PC-9 (cell line): ENCODE data around the gene HCRT. TPM values are rescaled to one million over a fixed set of nuclear protein-coding genes. Genes with fewer than 3 reads are reported as not detected.
"Not testable (repeated sequence)": the region's sequence is repeated elsewhere in the genome, so short reads cannot be mapped to it uniquely, and the experiment has no call there.

Experiments
- BruUV-seq: library from RNA; stranded (reverse); fragments of 400-500 nt; replicated peaks from 2 replicates; lab custom pipeline; 2021; lab: Mats Ljungman, UMichigan
- CTCF ChIA-PET: fragments of 300-600 bp; sonication (Branson Sonifier 250); formaldehyde crosslinking; loops from one replicate; lab custom pipeline; 2022; ENCODE audit warnings: antibody characterized with exemption; lab: Charles Lee
- POLR2A ChIA-PET: fragments of 300-600 bp; sonication (Branson Sonifier 250); formaldehyde crosslinking; loops from one replicate; lab custom pipeline; 2022; ENCODE audit warnings: antibody characterized with exemption; ENCODE audit not compliant: unreplicated experiment; lab: Charles Lee
- DNase-seq, 2 experiments: peaks; one replicate each; pipeline versions ENCODE4 v3.0.0 to v3.0.0-alpha.2; 2015 to 2022; ENCODE audit warnings: mixed read lengths in 1 of 2
- H2AFZ ChIP-seq: fragments of 200-600 bp; sonication (generic); 2 replicates; pipeline ENCODE4 v1.8.1; 2017; ENCODE audit warnings: antibody characterized with exemption
- H3F3A ChIP-seq: fragments of 200-600 bp; sonication (generic); 2 replicates; pipeline ENCODE4 v1.8.1; 2017; ENCODE audit warnings: antibody characterized with exemption, mild to moderate bottlenecking, low read depth; ENCODE audit not compliant: insufficient read depth
- H3K27ac ChIP-seq: fragments of 200-600 bp; sonication (generic); 2 replicates; pipeline ENCODE4 v1.6.1; 2016; ENCODE audit warnings: mixed run types
- H3K27me3 ChIP-seq: fragments of 200-600 bp; sonication (generic); 2 replicates; pipeline ENCODE4 v1.6.1; 2016; ENCODE audit warnings: low read depth, mixed run types; ENCODE audit not compliant: insufficient read depth
- H3K36me3 ChIP-seq: fragments of 200-600 bp; sonication (generic); 2 replicates; pipeline ENCODE4 v1.6.1; 2016; ENCODE audit warnings: low read depth, mixed run types
- H3K4me1 ChIP-seq: fragments of 200-600 bp; sonication (generic); replicated peaks from 2 replicates; pipeline ENCODE4 v1.6.1; 2016; ENCODE audit warnings: mixed run types; ENCODE audit not compliant: insufficient read depth
- H3K4me2 ChIP-seq: fragments of 200-600 bp; sonication (generic); 2 replicates; pipeline ENCODE4 v1.6.1; 2017; ENCODE audit warnings: mixed run types
- H3K4me3 ChIP-seq: fragments of 200-600 bp; sonication (generic); 2 replicates; pipeline ENCODE4 v1.6.1; 2016; ENCODE audit warnings: mixed run types
- H3K79me2 ChIP-seq: fragments of 200-600 bp; sonication (generic); 2 replicates; pipeline ENCODE4 v1.6.1; 2017; ENCODE audit warnings: low read depth, mixed run types
- H3K9me2 ChIP-seq: fragments of 200-600 bp; sonication (generic); 2 replicates; pipeline ENCODE4 v1.8.1; 2017; ENCODE audit warnings: mild to moderate bottlenecking; ENCODE audit not compliant: insufficient read depth
- H3K9me3 ChIP-seq: fragments of 200-600 bp; sonication (generic); 2 replicates; pipeline ENCODE4 v1.8.1; 2016; ENCODE audit warnings: low read depth; ENCODE audit not compliant: insufficient read depth
- H4K20me1 ChIP-seq: fragments of 200-600 bp; sonication (generic); 2 replicates; pipeline ENCODE4 v1.8.1; 2017; ENCODE audit not compliant: insufficient read depth
- CTCF ChIP-seq: fragments of 200-600 bp; sonication (generic); conservative IDR thresholded peaks from 2 replicates; pipeline ENCODE4 v1.6.1; 2017; ENCODE audit warnings: mixed run types, antibody characterized with exemption, mild to moderate bottlenecking, moderate library complexity
- EZH2 ChIP-seq: fragments of 200-600 bp; sonication (generic); IDR thresholded peaks from 2 replicates; pipeline ENCODE4 v1.8.0; 2017; ENCODE audit warnings: antibody characterized with exemption, low read depth
- intact Hi-C: fragments of 100-400 bp; cut with micrococcal nuclease; formaldehyde crosslinking; loops from one replicate; pipeline ENCODE4 v1.10.0; 2022; ENCODE audit not compliant: unreplicated experiment
- total RNA-seq: library from RNA; stranded (reverse); gene quantifications from 2 replicates; pipeline ENCODE4 v1.2.3, GENCODE V29; 2021

HCRT gene
- total RNA-seq, 1 experiment from 2014 or later, result not detected

DNA sequence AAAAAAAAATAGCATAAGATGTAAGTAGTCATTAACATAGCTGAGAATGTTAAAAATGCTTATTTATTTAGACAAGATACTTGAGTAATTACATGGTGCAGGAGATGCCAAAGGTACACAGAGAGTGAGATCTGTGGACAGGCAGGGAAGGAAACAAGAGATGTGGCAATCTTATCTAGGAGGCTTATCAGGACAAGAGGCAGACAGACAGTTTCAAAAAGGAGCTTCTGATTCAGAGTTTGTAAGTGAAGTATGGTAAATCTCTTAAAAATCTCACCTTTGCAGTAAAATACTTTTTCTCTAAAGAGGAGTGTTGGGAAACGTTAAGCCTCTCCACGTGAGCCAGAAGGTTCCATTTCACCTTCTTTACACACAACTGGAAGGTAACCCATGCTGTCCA lies 28.9 kb upstream of the HCRT start:
- Histone ChIP-seq H3K27me3 (no peaks in the 10 kb centered on the region), H3K9me2 (no peaks in the 10 kb centered on the region), H3K79me2 (no peaks in the 10 kb centered on the region), H3K4me3 (no peak overlapping the region), H3K4me1 (no peaks in the 10 kb centered on the region), H3F3A (peaks cover 4% of the 10 kb centered on the region; the same call in 1 of the 2 replicates), H2AFZ (no peak overlapping the region), H3K4me2 (no peak overlapping the region), H3K27ac (no peak overlapping the region), H4K20me1 (no peaks in the 10 kb centered on the region), H3K9me3 (no peaks in the 10 kb centered on the region), H3K36me3 (no peaks in the 10 kb centered on the region)
- TF ChIP-seq CTCF, result no peak
- TF ChIP-seq EZH2, result no peak
- POLR2A ChIA-PET, result interaction anchor here (0.6 kb wide), 1 partner anchor 188 kb away, joined by 4 read pairs; no protein-coding TSS in a partner anchor
- no peak for DNase-seq
- no TSS peak for BruUV-seq
- intact Hi-C loops, result no loop called here
- CTCF ChIA-PET, result no interaction called here

GRCh38 chr17:42212382-42212781 lies 27.1 kb upstream of the HCRT start:
- no peak overlapping the region for H2AFZ ChIP-seq
- H3K4me2 ChIP-seq, result no peak overlapping the region
- DNase-seq, result no peak
- no peaks in the 10 kb centered on the region for H4K20me1 ChIP-seq
- ChIA-PET POLR2A (interaction anchor here (0.7 kb wide), 1 partner anchor 211 kb away, joined by 3 read pairs; the partner anchor contains the start of gene CAVIN1), CTCF (no interaction called here)
- intact Hi-C loops, result no loop called here
- H3K9me3 ChIP-seq, result no peaks in the 10 kb centered on the region
- H3K27me3 ChIP-seq, result no peaks in the 10 kb centered on the region
- H3F3A ChIP-seq, result peaks cover 4% of the 10 kb centered on the region; the same call in 1 of the 2 replicates
- TF ChIP-seq EZH2 (no peak), CTCF (no peak)
- BruUV-seq, result no TSS peak
- no peak overlapping the region for H3K4me3 ChIP-seq
- H3K4me1 ChIP-seq, result no peaks in the 10 kb centered on the region
- H3K36me3 ChIP-seq, result no peaks in the 10 kb centered on the region
- no peaks in the 10 kb centered on the region for H3K9me2 ChIP-seq
- H3K79me2 ChIP-seq, result no peaks in the 10 kb centered on the region
- no peak overlapping the region for H3K27ac ChIP-seq

DNA sequence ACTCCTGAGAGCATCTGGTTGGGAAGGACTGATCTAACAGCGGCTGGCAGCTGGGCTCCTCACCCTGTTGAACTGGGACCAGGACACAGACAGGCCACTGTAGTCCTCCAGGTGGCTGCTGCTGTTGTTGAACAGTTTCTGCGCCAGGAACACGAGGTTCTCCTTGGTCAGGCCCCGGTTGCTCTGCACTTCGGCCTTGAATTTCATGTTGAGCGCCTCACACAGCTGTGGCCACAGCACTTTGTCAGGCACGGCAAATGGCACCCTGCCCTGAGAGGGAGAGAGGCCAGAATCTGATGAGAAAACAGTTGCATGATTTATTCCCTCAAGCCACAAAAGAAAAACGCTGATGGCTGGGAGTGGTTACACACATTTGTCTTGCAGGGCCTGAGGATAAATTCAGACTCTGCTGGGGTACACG lies 26.7 kb upstream of the HCRT start:
- H2AFZ ChIP-seq, H3K9me3 ChIP-seq, BruUV-seq, H3K36me3 ChIP-seq, H3K27me3 ChIP-seq, intact Hi-C loops, H4K20me1 ChIP-seq, H3K4me3 ChIP-seq, H3K27ac ChIP-seq, CTCF ChIA-PET, H3K4me2 ChIP-seq, H3F3A ChIP-seq, H3K4me1 ChIP-seq, H3K9me2 ChIP-seq, H3K79me2 ChIP-seq, DNase-seq: not testable (repeated sequence)
- POLR2A ChIA-PET, result interaction anchor here (0.7 kb wide), 1 partner anchor 211 kb away, joined by 3 read pairs; the partner anchor contains the start of gene CAVIN1

DNA sequence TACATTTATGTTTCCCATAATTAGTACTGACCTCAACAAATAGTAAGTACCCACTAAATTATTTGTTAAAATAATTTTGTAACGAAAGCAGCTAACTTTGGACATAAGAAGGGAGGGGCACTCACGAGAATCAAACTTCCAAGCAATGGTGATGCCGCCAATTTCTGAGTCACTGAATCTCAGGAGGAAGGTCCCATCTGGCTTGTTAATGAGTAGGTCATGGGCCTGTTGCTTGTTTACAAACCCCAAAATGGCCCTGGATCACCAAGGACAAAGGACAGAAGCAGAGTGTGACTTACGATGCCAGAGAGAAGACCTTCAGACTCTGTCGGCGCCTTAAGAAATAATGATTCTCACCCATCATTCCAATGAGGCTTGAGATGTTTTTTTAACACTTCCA lies 24.8 kb upstream of the HCRT start:
- TF ChIP-seq CTCF (no peak), EZH2 (no peak)
- Histone ChIP-seq H3K4me1 (peaks cover 7% of the 10 kb centered on the region), H4K20me1 (no peaks in the 10 kb centered on the region), H3K4me2 (no peak overlapping the region), H3K9me2 (no peaks in the 10 kb centered on the region), H3F3A (peaks cover 4% of the 10 kb centered on the region; the same call in 1 of the 2 replicates), H3K36me3 (0 out of 2 replicates have a peak, but pooled peaks cover 4% of the 10 kb centered on the region), H2AFZ (no peak overlapping the region), H3K27me3 (no peaks in the 10 kb centered on the region), H3K4me3 (no peak overlapping the region), H3K79me2 (no peaks in the 10 kb centered on the region), H3K27ac (no peak overlapping the region), H3K9me3 (no peaks in the 10 kb centered on the region)
- BruUV-seq, result no TSS peak
- CTCF ChIA-PET, result no interaction called here
- DNase-seq, result no peak
- intact Hi-C loops, result no loop called here
- POLR2A ChIA-PET, result no interaction called here

DNA sequence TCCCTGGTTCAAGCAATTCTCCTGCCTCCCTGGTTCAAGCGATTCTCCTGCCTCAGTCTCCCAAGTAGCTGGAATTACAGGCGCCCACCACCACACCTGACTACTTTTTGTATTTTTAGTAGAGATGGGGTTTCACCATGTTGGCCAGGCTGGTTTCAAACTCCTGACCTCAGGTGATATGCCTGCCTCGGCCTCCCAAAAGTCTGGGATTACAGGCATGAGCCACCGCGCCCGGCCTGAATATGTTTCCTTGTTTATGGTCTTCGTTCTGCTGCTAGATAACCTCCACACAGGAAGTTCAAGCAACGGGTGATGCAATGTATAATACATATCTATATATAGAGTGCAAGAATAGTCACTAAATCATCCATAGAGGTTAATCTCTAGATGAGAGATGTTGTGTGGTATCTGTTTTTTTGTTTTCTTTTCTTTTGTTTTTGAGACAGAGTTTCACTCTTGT lies 20.9 kb upstream of the HCRT start:
- H3K27me3 ChIP-seq, H3K4me2 ChIP-seq, H3K9me2 ChIP-seq, CTCF ChIA-PET, H3K36me3 ChIP-seq, POLR2A ChIA-PET, H2AFZ ChIP-seq, H3K4me1 ChIP-seq, intact Hi-C loops, H3K27ac ChIP-seq, DNase-seq, H4K20me1 ChIP-seq, H3K9me3 ChIP-seq, H3K4me3 ChIP-seq, H3K79me2 ChIP-seq, H3F3A ChIP-seq, BruUV-seq: not testable (repeated sequence)
